ENCODE results near the gene LYRM4.

Gene LYRM4

DNA sequence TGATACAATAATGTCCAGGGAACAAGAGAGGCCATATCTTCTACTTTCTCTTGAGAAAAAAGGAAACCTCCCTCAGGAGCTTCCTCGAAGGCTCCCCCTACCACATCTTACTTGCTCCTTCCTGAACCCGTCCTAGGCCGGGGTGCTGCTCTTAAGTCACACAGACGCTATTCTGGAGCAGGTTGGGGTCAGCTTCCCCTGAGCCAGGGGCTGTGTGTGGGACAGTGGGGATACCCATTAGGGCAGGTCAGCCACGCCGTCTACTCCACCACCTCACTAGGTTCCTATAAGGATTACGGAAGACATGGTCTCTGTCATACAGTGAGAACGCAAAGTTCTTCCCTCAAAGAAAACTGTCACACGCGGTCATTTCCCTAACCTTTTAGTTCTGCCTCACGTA lies 183.8 kb downstream of the LYRM4 start:
- ChIA-PET POLR2A (no interaction called here), CTCF (no interaction called here)
- Histone ChIP-seq H3K4me1 (ENCODE audit: control insufficient read depth, insufficient read depth, low read length) (no peaks in the 10 kb centered on the region), H3K4me3 (ENCODE audit: low read depth, low read length) (no peak overlapping the region), H3K36me3 (ENCODE audit: control insufficient read depth in 2 of 2, insufficient read depth in 1 of 2, low read length in 2 of 2) (no peaks in the 10 kb centered on the region), H3K9me3 (ENCODE audit: control insufficient read depth, insufficient read depth, low read depth, low read length) (no peaks in the 10 kb centered on the region), H3K27ac (ENCODE audit: extremely low read depth, low read depth, low read length) (no peak overlapping the region)
- TF ChIP-seq, protein P1, sequence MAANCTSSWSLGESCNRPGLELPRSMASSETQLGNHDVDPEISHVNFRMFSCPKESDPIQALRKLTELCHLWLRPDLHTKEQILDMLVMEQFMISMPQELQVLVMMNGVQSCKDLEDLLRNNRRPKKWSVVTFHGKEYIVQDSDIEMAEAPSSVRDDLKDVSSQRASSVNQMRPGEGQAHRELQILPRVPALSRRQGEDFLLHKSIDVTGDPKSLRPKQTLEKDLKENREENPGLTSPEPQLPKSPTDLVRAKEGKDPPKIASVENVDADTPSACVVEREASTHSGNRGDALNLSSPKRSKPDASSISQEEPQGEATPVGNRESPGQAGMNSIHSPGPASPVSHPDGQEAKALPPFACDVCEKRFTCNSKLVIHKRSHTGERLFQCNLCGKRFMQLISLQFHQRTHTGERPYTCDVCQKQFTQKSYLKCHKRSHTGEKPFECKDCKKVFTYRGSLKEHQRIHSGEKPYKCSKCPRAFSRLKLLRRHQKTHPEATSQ (tag by site-specific recombination; IDR thresholded peaks at IDR 0.05) = no peak
- TF ChIP-seq ZNF473 (tag by site-specific recombination; IDR thresholded peaks at IDR 0.05) = no peak
- TF ChIP-seq SCRT2 (tag by site-specific recombination; IDR thresholded peaks at IDR 0.05) = no peak
- TF ChIP-seq SP7 (tag by site-specific recombination; IDR thresholded peaks at IDR 0.05) = no peak
- TF ChIP-seq, protein P2, sequence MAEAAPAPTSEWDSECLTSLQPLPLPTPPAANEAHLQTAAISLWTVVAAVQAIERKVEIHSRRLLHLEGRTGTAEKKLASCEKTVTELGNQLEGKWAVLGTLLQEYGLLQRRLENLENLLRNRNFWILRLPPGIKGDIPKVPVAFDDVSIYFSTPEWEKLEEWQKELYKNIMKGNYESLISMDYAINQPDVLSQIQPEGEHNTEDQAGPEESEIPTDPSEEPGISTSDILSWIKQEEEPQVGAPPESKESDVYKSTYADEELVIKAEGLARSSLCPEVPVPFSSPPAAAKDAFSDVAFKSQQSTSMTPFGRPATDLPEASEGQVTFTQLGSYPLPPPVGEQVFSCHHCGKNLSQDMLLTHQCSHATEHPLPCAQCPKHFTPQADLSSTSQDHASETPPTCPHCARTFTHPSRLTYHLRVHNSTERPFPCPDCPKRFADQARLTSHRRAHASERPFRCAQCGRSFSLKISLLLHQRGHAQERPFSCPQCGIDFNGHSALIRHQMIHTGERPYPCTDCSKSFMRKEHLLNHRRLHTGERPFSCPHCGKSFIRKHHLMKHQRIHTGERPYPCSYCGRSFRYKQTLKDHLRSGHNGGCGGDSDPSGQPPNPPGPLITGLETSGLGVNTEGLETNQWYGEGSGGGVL (tag by site-specific recombination; IDR thresholded peaks at IDR 0.05) = no peak

DNA sequence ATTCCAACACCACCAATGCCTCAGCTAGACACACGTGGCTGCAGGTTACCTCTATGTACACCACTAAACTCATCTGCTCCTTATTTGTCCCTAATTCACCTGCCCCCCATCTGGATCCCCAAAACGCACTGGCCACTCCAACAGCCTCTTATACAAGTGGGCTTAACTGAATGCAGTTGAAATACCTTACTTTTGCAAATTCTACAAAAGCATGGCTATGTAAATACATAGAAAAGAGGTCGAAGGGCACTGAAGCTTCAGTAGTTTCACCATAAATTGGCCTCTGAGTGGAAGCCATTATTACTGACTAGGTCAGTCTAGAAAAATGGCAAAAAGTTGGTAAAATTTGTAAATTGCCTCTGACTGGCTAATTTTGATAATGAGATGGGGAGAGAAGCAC lies 186.8 kb downstream of the LYRM4 start:
- POLR2A ChIA-PET = no interaction called here
- TF ChIP-seq ZNF76 (tag by site-specific recombination; IDR thresholded peaks at IDR 0.05; ENCODE audit: borderline replicate concordance, low read depth) = no peak
- TF ChIP-seq ZNF776 (tag by site-specific recombination; IDR thresholded peaks at IDR 0.05; ENCODE audit: borderline replicate concordance) = no peak
- TF ChIP-seq, protein P3, sequence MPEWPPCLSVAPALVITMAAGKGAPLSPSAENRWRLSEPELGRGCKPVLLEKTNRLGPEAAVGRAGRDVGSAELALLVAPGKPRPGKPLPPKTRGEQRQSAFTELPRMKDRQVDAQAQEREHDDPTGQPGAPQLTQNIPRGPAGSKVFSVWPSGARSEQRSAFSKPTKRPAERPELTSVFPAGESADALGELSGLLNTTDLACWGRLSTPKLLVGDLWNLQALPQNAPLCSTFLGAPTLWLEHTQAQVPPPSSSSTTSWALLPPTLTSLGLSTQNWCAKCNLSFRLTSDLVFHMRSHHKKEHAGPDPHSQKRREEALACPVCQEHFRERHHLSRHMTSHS (tag by site-specific recombination; IDR thresholded peaks at IDR 0.05) = no peak
- TF ChIP-seq, protein P4, sequence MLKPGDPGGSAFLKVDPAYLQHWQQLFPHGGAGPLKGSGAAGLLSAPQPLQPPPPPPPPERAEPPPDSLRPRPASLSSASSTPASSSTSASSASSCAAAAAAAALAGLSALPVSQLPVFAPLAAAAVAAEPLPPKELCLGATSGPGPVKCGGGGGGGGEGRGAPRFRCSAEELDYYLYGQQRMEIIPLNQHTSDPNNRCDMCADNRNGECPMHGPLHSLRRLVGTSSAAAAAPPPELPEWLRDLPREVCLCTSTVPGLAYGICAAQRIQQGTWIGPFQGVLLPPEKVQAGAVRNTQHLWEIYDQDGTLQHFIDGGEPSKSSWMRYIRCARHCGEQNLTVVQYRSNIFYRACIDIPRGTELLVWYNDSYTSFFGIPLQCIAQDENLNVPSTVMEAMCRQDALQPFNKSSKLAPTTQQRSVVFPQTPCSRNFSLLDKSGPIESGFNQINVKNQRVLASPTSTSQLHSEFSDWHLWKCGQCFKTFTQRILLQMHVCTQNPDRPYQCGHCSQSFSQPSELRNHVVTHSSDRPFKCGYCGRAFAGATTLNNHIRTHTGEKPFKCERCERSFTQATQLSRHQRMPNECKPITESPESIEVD (tag by site-specific recombination; IDR thresholded peaks at IDR 0.05) = no peak
- no peak for TF ChIP-seq ZNF37A (tag by site-specific recombination; IDR thresholded peaks at IDR 0.05)
- TF ChIP-seq ZNF132 (tag by site-specific recombination; IDR thresholded peaks at IDR 0.05; ENCODE audit: borderline replicate concordance) = no peak
- no peak for TF ChIP-seq ZNF624 (tag by site-specific recombination; IDR thresholded peaks at IDR 0.05)
- no peak for TF ChIP-seq TRIM28 (IDR thresholded peaks at IDR 0.05; ENCODE audit: borderline replicate concordance, low read length)
- no peak for TF ChIP-seq ZNF501 (tag by site-specific recombination; IDR thresholded peaks at IDR 0.05)
- TF ChIP-seq, protein P5, sequence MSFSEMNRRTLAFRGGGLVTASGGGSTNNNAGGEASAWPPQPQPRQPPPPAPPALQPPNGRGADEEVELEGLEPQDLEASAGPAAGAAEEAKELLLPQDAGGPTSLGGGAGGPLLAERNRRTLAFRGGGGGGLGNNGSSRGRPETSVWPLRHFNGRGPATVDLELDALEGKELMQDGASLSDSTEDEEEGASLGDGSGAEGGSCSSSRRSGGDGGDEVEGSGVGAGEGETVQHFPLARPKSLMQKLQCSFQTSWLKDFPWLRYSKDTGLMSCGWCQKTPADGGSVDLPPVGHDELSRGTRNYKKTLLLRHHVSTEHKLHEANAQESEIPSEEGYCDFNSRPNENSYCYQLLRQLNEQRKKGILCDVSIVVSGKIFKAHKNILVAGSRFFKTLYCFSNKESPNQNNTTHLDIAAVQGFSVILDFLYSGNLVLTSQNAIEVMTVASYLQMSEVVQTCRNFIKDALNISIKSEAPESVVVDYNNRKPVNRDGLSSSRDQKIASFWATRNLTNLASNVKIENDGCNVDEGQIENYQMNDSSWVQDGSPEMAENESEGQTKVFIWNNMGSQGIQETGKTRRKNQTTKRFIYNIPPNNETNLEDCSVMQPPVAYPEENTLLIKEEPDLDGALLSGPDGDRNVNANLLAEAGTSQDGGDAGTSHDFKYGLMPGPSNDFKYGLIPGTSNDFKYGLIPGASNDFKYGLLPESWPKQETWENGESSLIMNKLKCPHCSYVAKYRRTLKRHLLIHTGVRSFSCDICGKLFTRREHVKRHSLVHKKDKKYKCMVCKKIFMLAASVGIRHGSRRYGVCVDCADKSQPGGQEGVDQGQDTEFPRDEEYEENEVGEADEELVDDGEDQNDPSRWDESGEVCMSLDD (tag by site-specific recombination; IDR thresholded peaks at IDR 0.05) = no peak
- no peak for TF ChIP-seq ZNF544 (tag by site-specific recombination; IDR thresholded peaks at IDR 0.05)
- no peak for TF ChIP-seq GLIS2 (tag by site-specific recombination; IDR thresholded peaks at IDR 0.05)
- no peak for TF ChIP-seq ZBTB48 (tag by site-specific recombination; IDR thresholded peaks at IDR 0.05)
- no peak for TF ChIP-seq ZNF510 (tag by site-specific recombination; IDR thresholded peaks at IDR 0.05; ENCODE audit: insufficient replicate concordance)
- TF ChIP-seq, protein P6, sequence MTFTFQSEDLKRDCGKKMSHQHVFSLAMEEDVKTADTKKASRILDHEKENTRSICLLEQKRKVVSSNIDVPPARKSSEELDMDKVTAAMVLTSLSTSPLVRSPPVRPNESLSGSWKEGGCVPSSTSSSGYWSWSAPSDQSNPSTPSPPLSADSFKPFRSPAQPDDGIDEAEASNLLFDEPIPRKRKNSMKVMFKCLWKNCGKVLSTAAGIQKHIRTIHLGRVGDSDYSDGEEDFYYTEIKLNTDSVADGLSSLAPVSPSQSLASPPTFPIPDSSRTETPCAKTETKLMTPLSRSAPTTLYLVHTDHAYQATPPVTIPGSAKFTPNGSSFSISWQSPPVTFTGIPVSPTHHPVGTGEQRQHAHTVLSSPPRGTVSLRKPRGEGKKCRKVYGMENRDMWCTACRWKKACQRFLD (tag by site-specific recombination; IDR thresholded peaks at IDR 0.05) = no peak
- TF ChIP-seq ZNF350 (tag by site-specific recombination; IDR thresholded peaks at IDR 0.05) = no peak
- TF ChIP-seq ZNF549 (tag by site-specific recombination; IDR thresholded peaks at IDR 0.05) = no peak
- no peak for TF ChIP-seq ZNF121 (tag by site-specific recombination; IDR thresholded peaks at IDR 0.05)
- TF ChIP-seq ZNF223 (tag by site-specific recombination; IDR thresholded peaks at IDR 0.05) = no peak
- TF ChIP-seq ZSCAN16 (tag by site-specific recombination; IDR thresholded peaks at IDR 0.05) = no peak
- no peaks in the 10 kb centered on the region for H3K36me3 ChIP-seq (ENCODE audit: control insufficient read depth in 2 of 2, insufficient read depth in 1 of 2, low read length in 2 of 2)
- H3K4me1 ChIP-seq (ENCODE audit: control insufficient read depth, insufficient read depth, low read length) = no peaks in the 10 kb centered on the region
- CTCF ChIA-PET = no interaction called here
- H3K27ac ChIP-seq (ENCODE audit: extremely low read depth, low read depth, low read length) = no peak overlapping the region
- no peaks in the 10 kb centered on the region for H3K9me3 ChIP-seq (ENCODE audit: control insufficient read depth, insufficient read depth, low read depth, low read length)
- no peak overlapping the region for H3K4me3 ChIP-seq (ENCODE audit: low read depth, low read length)

Measured in HEK293 (cell line).